Gastrocnemius medialis (tissue), 4 donors: ENCODE data around the gene IQCH. TPM values are rescaled to one million over a fixed set of nuclear protein-coding genes. Genes with fewer than 3 reads are reported as not detected.
A peak's percentile ranks its signal among the peaks of the same experiment; 100 is the strongest.

Experiments
- ATAC-seq, 2 donors: fragments of 150-250 bp; one replicate each; pipeline ENCODE4 v1.9.1; 2016
- DNase-seq, 2 donors: peaks; one replicate each; pipeline ENCODE4 v3.0.0-alpha.2; 2019
- H3K27ac ChIP-seq, 4 donors: fragments of 200-600 bp; sonication (generic); 1 replicate in 1 of 4; 2 replicates in 3 of 4; pipeline ENCODE4 v1.5.1; 2016 to 2018; ENCODE audit warnings: mild to moderate bottlenecking in 2 of 4, moderate library complexity in 1 of 4
- H3K27me3 ChIP-seq, 3 donors: fragments of 200-600 bp; sonication (generic) in 2 of 3; 1 replicate in 1 of 3; 2 replicates in 2 of 3; pipeline versions ENCODE4 v1.5.1 to v1.6.0; 2016 to 2019; ENCODE audit warnings: mild to moderate bottlenecking in 1 of 3, moderate library complexity in 1 of 3
- H3K36me3 ChIP-seq, 2 donors: fragments of 200-600 bp; sonication (generic) in 1 of 2; one replicate each; pipeline ENCODE4 v1.5.1; 2017 to 2018
- H3K4me1 ChIP-seq, 2 donors: fragments of 200-600 bp; sonication (generic) in 1 of 2; one replicate each; pipeline ENCODE4 v1.5.1; 2016 to 2017; ENCODE audit warnings: mild to moderate bottlenecking in 2 of 2
- H3K4me3 ChIP-seq, 4 donors: fragments of 200-600 bp; sonication (generic) in 3 of 4; 1 replicate in 1 of 4; 2 replicates in 3 of 4; pipeline ENCODE4 v1.5.1; 2016 to 2019; ENCODE audit warnings: mild to moderate bottlenecking in 2 of 4
- H3K9me3 ChIP-seq, 3 donors: fragments of 200-600 bp; sonication (generic) in 2 of 3; 1 replicate in 1 of 3; 2 replicates in 2 of 3; pipeline ENCODE4 v1.5.1; 2016 to 2019
- CTCF ChIP-seq, 5 experiments: fragments of 450-650 bp in 3 of 5; fragments of 200-600 bp in 2 of 5; sonication (generic) in 2 of 5; IDR thresholded peaks in 4 of 5; conservative IDR thresholded peaks in 1 of 5; 1 replicate in 4 of 5; 2 replicates in 1 of 5; pipeline ENCODE4 v1.5.1; 2016 to 2019; ENCODE audit warnings: antibody characterized with exemption in 5 of 5, mild to moderate bottlenecking in 3 of 5, moderate library complexity in 3 of 5
- POLR2A ChIP-seq, 2 donors: fragments of 450-650 bp; IDR thresholded peaks; one replicate each; pipeline ENCODE4 v1.6.1; 2017; ENCODE audit warnings: antibody characterized with exemption in 2 of 2, mild to moderate bottlenecking in 2 of 2, moderate library complexity in 2 of 2
- in situ Hi-C, 4 donors: fragments of 200-750 bp; cut with MboI; loops; one replicate each; pipeline versions ENCODE4 v1.15.0 to v1.8.0; 2017; ENCODE audit warnings: low sequenced_read_pairs in 4 of 4
- intact Hi-C: fragments of 100-400 bp; cut with DNase I; formaldehyde crosslinking; loops from one replicate; pipeline ENCODE4 v1.15.1; 2023; ENCODE audit warnings: low total_unique reads
- total RNA-seq, 4 donors: library from RNA; depleted of rRNA; stranded (reverse); fragments of >200 nt; gene quantifications; one replicate each; pipeline versions ENCODE4 v1.1.0 to v1.2.3, GENCODE V29; 2016

IQCH gene
- total RNA-seq, 4 donors from 2014 or later: 0.07 to 0.65 (median 0.32) TPM

DNA sequence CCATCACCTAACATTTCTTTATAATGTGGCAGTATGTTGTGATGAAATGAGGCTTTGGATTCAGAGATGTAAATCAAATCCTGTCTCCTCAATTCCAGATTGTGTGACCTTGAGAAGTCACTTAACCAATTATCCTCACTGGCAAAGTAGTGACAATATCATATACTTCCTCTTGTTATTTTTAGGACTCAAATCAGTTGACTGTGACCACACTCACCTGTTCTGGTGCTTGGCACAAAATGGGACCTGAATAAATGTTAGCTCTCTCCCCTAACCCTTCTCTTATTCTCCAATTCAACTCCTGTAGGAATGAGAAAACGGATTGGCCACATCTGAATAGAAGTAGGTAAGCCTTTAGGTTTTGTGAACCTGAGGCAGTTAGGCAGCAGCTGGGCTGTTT lies 42.1 kb downstream of the IQCH start:
- ATAC-seq (no peak), DNase-seq (no peak)
- TF ChIP-seq CTCF (IDR thresholded peaks at IDR 0.05 in 4 of 5, conservative IDR thresholded peaks at IDR 0.05 in 1 of 5) (no peak), POLR2A (IDR thresholded peaks at IDR 0.05) (no peak)
- H3K36me3 ChIP-seq: no peaks in the 10 kb centered on the region
- in situ Hi-C loops (loop anchor here in 1 of 4 donors (5.0 kb wide), 1 partner anchor 339 kb away; no protein-coding TSS in a partner anchor), intact Hi-C loops (no loop called here)
- no peak overlapping the region for H3K27ac ChIP-seq
- no peak overlapping the region for H3K4me3 ChIP-seq
- no peaks in the 10 kb centered on the region for H3K27me3 ChIP-seq
- H3K9me3 ChIP-seq: no peaks in the 10 kb centered on the region
- no peaks in the 10 kb centered on the region for H3K4me1 ChIP-seq

DNA sequence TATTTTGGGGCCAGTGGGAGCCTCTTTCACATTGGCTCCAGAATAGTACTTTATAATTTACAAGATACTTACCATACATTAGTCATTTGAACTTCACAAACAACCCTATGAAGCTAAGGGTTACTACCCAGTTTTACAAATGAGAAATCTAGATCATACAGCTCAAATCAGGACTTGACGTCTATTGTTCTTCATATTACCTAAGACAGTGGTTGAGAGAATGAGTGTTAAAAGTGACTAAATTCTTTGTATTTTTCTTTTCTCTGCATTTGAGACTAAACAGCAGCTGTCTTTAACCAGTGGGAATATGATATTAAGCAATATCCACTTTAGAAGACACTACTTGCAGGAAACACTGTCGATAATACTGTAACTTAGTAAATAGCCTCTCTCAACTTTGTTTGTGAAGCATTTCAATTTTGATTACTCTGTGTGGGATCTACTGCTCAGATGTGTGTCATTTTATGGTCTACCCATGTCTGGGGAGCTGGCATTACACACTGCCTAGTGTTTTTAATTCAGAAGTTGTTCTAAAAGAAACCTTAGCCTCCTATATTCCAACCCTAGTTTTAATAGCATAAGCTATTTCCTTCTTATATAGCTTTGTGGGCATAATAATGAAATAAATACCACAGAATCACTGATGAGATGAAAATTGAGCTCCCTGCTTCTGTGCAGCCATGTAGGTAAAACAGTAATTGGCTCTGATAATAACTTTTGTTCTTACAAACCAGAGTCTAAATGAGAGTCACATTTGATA lies 45.9 kb downstream of the IQCH start:
- no peak for ATAC-seq
- H3K36me3 ChIP-seq: no peaks in the 10 kb centered on the region
- H3K4me3 ChIP-seq: no peak overlapping the region
- no peaks in the 10 kb centered on the region for H3K27me3 ChIP-seq
- H3K4me1 ChIP-seq: no peaks in the 10 kb centered on the region
- no peak overlapping the region for H3K27ac ChIP-seq
- DNase-seq: no peak
- H3K9me3 ChIP-seq: no peaks in the 10 kb centered on the region
- intact Hi-C loops (loop anchor here (10.0 kb wide), 1 partner anchor 266 kb away; no protein-coding TSS in a partner anchor), in situ Hi-C loops (loop anchor here in 3 of 4 donors (5.0 kb wide), 2 partner anchors 348 to 353 kb away; no protein-coding TSS in a partner anchor)
- TF ChIP-seq CTCF (IDR thresholded peaks at IDR 0.05 in 4 of 5, conservative IDR thresholded peaks at IDR 0.05 in 1 of 5) (no peak), POLR2A (IDR thresholded peaks at IDR 0.05) (no peak)

DNA sequence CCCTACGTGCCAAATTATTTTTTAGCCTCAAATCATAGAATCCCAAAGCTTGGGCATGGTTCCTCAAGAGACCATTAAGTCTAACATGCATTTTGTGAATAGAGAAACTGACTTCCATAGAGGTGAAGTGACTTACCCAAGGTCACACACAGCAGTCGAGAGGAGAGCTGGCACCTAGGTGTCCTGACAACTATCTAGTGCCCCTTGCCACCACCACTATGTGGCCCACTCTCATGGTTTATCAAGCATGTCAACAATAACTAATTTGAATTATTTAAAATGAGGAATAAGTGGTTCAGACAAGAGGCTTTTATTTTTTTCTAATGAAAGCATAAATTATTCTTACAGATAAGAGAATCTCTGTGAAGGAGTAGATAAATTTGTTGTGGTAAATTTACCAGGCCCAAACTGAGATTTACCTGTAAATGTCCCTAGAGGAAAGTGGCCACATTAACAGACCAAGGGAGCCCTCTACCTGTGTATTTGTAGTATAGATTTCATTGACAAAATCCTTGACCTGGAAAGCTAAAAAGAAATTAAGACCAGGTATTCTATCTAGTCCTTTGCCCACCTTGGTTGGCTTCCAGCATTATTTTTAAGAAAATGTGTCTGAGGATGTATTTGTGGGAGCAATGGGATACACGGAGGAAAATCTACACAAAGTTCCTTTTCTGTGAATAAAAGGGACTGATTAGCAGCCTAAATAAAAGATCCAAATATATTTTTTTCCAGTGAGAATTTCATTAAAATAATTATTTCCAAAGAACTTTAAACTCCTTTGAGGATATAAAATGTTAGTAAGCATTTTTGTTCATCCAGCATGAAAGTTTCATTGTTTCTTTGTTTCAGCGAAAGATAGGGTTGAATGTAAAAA lies 49.1 kb downstream of the IQCH start:
- Histone ChIP-seq H3K27me3 (no peaks in the 10 kb centered on the region), H3K36me3 (no peaks in the 10 kb centered on the region), H3K9me3 (no peaks in the 10 kb centered on the region), H3K4me3 (no peak overlapping the region), H3K4me1 (no peaks in the 10 kb centered on the region), H3K27ac (no peak overlapping the region)
- in situ Hi-C loops: loop anchor here in 3 of 4 donors (5.0 kb wide), 2 partner anchors 351 to 356 kb away; no protein-coding TSS in a partner anchor
- TF ChIP-seq POLR2A (IDR thresholded peaks at IDR 0.05) (no peak), CTCF (IDR thresholded peaks at IDR 0.05 in 4 of 5, conservative IDR thresholded peaks at IDR 0.05 in 1 of 5) (peak; percentile 56 to 69 (median 65))
- intact Hi-C loops: loop anchor here (1.0 to 10.0 kb wide), 3 partner anchors 63 to 357 kb away; no protein-coding TSS in a partner anchor
- DNase-seq: no peak
- ATAC-seq: peak; percentile 75 to 93

DNA sequence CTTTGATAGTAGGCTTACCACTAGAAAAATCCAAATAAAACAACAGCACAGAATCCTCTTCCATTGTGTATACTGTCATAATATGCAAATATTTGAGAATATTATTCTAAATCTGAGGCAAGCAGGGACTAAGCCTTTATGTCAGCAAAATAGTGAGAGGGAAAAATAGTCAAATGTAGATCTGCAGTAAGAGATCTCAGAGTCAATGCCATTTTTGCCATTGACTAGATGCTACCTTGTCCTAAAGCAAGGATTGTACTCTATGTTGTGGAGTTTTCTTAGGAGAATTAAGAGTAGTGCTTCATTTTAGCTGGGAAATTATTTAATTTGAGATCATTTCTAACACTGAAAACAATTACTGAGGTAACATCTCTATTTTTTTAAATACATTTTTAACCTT lies 50.2 kb downstream of the IQCH start:
- ATAC-seq (no peak), DNase-seq (no peak)
- Histone ChIP-seq H3K36me3 (no peaks in the 10 kb centered on the region), H3K27me3 (no peaks in the 10 kb centered on the region), H3K4me1 (no peaks in the 10 kb centered on the region), H3K4me3 (no peak overlapping the region), H3K9me3 (no peaks in the 10 kb centered on the region), H3K27ac (no peak overlapping the region)
- in situ Hi-C loops (loop anchor here in 3 of 4 donors (5.0 kb wide), 2 partner anchors 352 to 357 kb away; no protein-coding TSS in a partner anchor), intact Hi-C loops (loop anchor here (10.0 kb wide), 1 partner anchor 270 kb away; no protein-coding TSS in a partner anchor)
- TF ChIP-seq CTCF (IDR thresholded peaks at IDR 0.05 in 4 of 5, conservative IDR thresholded peaks at IDR 0.05 in 1 of 5) (no peak), POLR2A (IDR thresholded peaks at IDR 0.05) (no peak)
